Mesenchymal stem cell (in vitro differentiated cells and primary cell): Measurements from ENCODE around the gene CNTNAP2.

ENCODE experiments used
- DNase-seq: peaks from one replicate; pipeline ENCODE4 v3.0.0-alpha.2; 2013
- H2AFZ ChIP-seq: one replicate; pipeline ENCODE4 v1.6.1; 2013; ENCODE audit warnings: low read depth, mild to moderate bottlenecking, control low read depth, inconsistent platforms, low read length, moderate library complexity
- H2AK5ac ChIP-seq: 2 replicates; pipeline ENCODE4 v1.6.1; 2013; ENCODE audit warnings: low read length, moderate library complexity, mild to moderate bottlenecking, inconsistent platforms; ENCODE audit not compliant: severe bottlenecking
- H2BK120ac ChIP-seq: one replicate; pipeline ENCODE4 v1.6.1; 2013; ENCODE audit warnings: low read depth, mild to moderate bottlenecking, inconsistent platforms, low read length, moderate library complexity
- H2BK12ac ChIP-seq, 2 experiments: one replicate each; pipeline ENCODE4 v1.6.1; 2013; ENCODE audit warnings: inconsistent platforms in 2 of 2, low read length in 2 of 2, mild to moderate bottlenecking in 2 of 2, moderate library complexity in 2 of 2, control low read depth in 1 of 2
- H2BK15ac ChIP-seq: one replicate; pipeline ENCODE4 v1.6.1; 2013; ENCODE audit warnings: mild to moderate bottlenecking, low read depth, inconsistent platforms; ENCODE audit not compliant: poor library complexity, severe bottlenecking
- H2BK5ac ChIP-seq: 2 replicates; pipeline ENCODE4 v1.6.1; 2013; ENCODE audit warnings: low read depth, mild to moderate bottlenecking, low read length, control low read depth, inconsistent platforms; ENCODE audit not compliant: poor library complexity, severe bottlenecking
- H3K14ac ChIP-seq, 2 experiments: one replicate each; pipeline ENCODE4 v1.6.1; 2013; ENCODE audit warnings: inconsistent platforms in 2 of 2, low read length in 2 of 2, control low read depth in 1 of 2, mild to moderate bottlenecking in 1 of 2, moderate library complexity in 1 of 2
- H3K18ac ChIP-seq, 2 experiments: one replicate each; pipeline ENCODE4 v1.6.1; 2013; ENCODE audit warnings: inconsistent platforms in 2 of 2, low read length in 2 of 2, control low read depth in 1 of 2, low read depth in 1 of 2, mild to moderate bottlenecking in 1 of 2
- H3K23ac ChIP-seq, 2 experiments: one replicate each; pipeline ENCODE4 v1.6.1; 2013; ENCODE audit warnings: inconsistent platforms in 2 of 2, low read length in 2 of 2, mild to moderate bottlenecking in 2 of 2, moderate library complexity in 2 of 2, control low read depth in 1 of 2
- H3K27ac ChIP-seq: 2 replicates; pipeline ENCODE4 v1.5.1; 2013; ENCODE audit warnings: mild to moderate bottlenecking, moderate library complexity, low read length, control low read depth, inconsistent platforms; ENCODE audit not compliant: poor library complexity, severe bottlenecking
- H3K27me3 ChIP-seq, 2 experiments: 2 replicates each; pipeline versions ENCODE4 v1.6.1 to v1.7.0; 2013; ENCODE audit warnings: low read length in 2 of 2, mild to moderate bottlenecking in 2 of 2, moderate library complexity in 2 of 2, control low read depth in 1 of 2, inconsistent platforms in 1 of 2; ENCODE audit not compliant: control insufficient read depth in 1 of 2, insufficient read depth in 1 of 2
- H3K36me3 ChIP-seq, 2 experiments: 2 replicates each; pipeline versions ENCODE4 v1.6.1 to v1.7.0; 2013; ENCODE audit warnings: low read length in 2 of 2, control low read depth in 1 of 2, inconsistent platforms in 1 of 2, low read depth in 1 of 2, mild to moderate bottlenecking in 1 of 2; ENCODE audit not compliant: insufficient read depth in 2 of 2, control insufficient read depth in 1 of 2
- H3K4ac ChIP-seq, 2 experiments: one replicate each; pipeline ENCODE4 v1.6.1; 2013; ENCODE audit warnings: inconsistent platforms in 2 of 2, low read length in 2 of 2, mild to moderate bottlenecking in 2 of 2, moderate library complexity in 2 of 2, control low read depth in 1 of 2, low read depth in 1 of 2
- H3K4me1 ChIP-seq: 2 replicates; pipeline ENCODE4 v1.6.1; 2013; ENCODE audit warnings: low read depth, low read length, control low read depth; ENCODE audit not compliant: control insufficient read depth, insufficient read depth
- H3K4me2 ChIP-seq: 2 replicates; pipeline ENCODE4 v1.6.1; 2013; ENCODE audit warnings: low read length, mild to moderate bottlenecking, inconsistent platforms; ENCODE audit not compliant: poor library complexity, severe bottlenecking
- H3K4me3 ChIP-seq, 2 experiments: 2 replicates each; pipeline versions ENCODE4 v1.5.1 to v1.7.0; 2013; ENCODE audit warnings: low read length in 2 of 2, mild to moderate bottlenecking in 2 of 2, control low read depth in 1 of 2, low read depth in 1 of 2; ENCODE audit not compliant: insufficient read depth in 1 of 2
- H3K79me1 ChIP-seq: replicated peaks from 2 replicates; pipeline ENCODE4 v1.6.1; 2013; ENCODE audit warnings: mild to moderate bottlenecking, control low read depth, low read length, inconsistent platforms; ENCODE audit not compliant: poor library complexity, severe bottlenecking
- H3K9ac ChIP-seq: 2 replicates; pipeline ENCODE4 v1.7.0; 2013; ENCODE audit warnings: mild to moderate bottlenecking, low read length, moderate library complexity
- H3K9me3 ChIP-seq: 2 replicates; pipeline ENCODE4 v1.7.0; 2013; ENCODE audit warnings: mild to moderate bottlenecking, low read length; ENCODE audit not compliant: control insufficient read depth
- H4K8ac ChIP-seq: one replicate; pipeline ENCODE4 v1.6.1; 2013; ENCODE audit warnings: inconsistent platforms, mild to moderate bottlenecking, low read length, moderate library complexity
- H4K91ac ChIP-seq: one replicate; pipeline ENCODE4 v1.6.1; 2013; ENCODE audit warnings: mild to moderate bottlenecking, low read length, inconsistent platforms
- WGBS: methylation state at CpG from one replicate; pipeline ENCODE4 v1.1.7; 2013; ENCODE audit warnings: mixed read lengths; 5-methylcytosine and 5-hydroxymethylcytosine counted together

The CNTNAP2 gene

GRCh38 chr7:148367731-148368475 lies 2251.3 kb downstream of the CNTNAP2 start:
- Histone ChIP-seq H4K91ac (no peak overlapping the region), H3K4ac (no peak overlapping the region), H3K18ac (no peak overlapping the region), H2AFZ (no peak overlapping the region), H3K27ac (no peak overlapping the region), H3K4me1 (no peaks in the 10 kb centered on the region), H2BK120ac (no peak overlapping the region), H3K4me2 (no peak overlapping the region), H3K4me3 (no peak overlapping the region), H3K23ac (no peak overlapping the region), H4K8ac (no peak overlapping the region), H2AK5ac (no peak overlapping the region), H3K27me3 (no peaks in the 10 kb centered on the region), H2BK12ac (no peak overlapping the region), H3K14ac (no peak overlapping the region), H3K9ac (no peak overlapping the region), H3K9me3 (peaks cover 5% of the 10 kb centered on the region), H2BK5ac (no peak overlapping the region), H3K79me1 (no peaks in the 10 kb centered on the region), H2BK15ac (no peak overlapping the region), H3K36me3 (no peaks in the 10 kb centered on the region)
- whole genome bisulfite sequencing: 89% methylated on average over 9 of the region's 9 CpGs
- no peak for DNase-seq

GRCh38 chr7:148368562-148368961 lies 2252.0 kb downstream of the CNTNAP2 start:
- H3K14ac ChIP-seq: no peak overlapping the region
- no peak overlapping the region for H3K4me3 ChIP-seq
- no peak overlapping the region for H2BK12ac ChIP-seq
- no peak overlapping the region for H3K23ac ChIP-seq
- H3K4me2 ChIP-seq: no peak overlapping the region
- no peak overlapping the region for H3K27ac ChIP-seq
- H4K91ac ChIP-seq: no peak overlapping the region
- no peak overlapping the region for H3K18ac ChIP-seq
- H2BK120ac ChIP-seq: no peak overlapping the region
- H3K79me1 ChIP-seq: no peaks in the 10 kb centered on the region
- H2AFZ ChIP-seq: no peak overlapping the region
- peaks cover 5% of the 10 kb centered on the region for H3K9me3 ChIP-seq
- no peaks in the 10 kb centered on the region for H3K4me1 ChIP-seq
- H2AK5ac ChIP-seq: no peak overlapping the region
- no peak for DNase-seq
- no peak overlapping the region for H2BK5ac ChIP-seq
- 37% methylated on average over 10 of the region's 10 CpGs for WGBS
- no peak overlapping the region for H4K8ac ChIP-seq
- no peak overlapping the region for H3K4ac ChIP-seq
- H3K9ac ChIP-seq: no peak overlapping the region
- no peaks in the 10 kb centered on the region for H3K27me3 ChIP-seq
- no peaks in the 10 kb centered on the region for H3K36me3 ChIP-seq
- no peak overlapping the region for H2BK15ac ChIP-seq

GRCh38 chr7:148371280-148371937 lies 2254.8 kb downstream of the CNTNAP2 start:
- Histone ChIP-seq H3K9ac (no peak overlapping the region), H2BK15ac (no peak overlapping the region), H3K27me3 (no peaks in the 10 kb centered on the region), H3K4me1 (no peaks in the 10 kb centered on the region), H3K36me3 (no peaks in the 10 kb centered on the region), H3K14ac (no peak overlapping the region), H3K4ac (no peak overlapping the region), H2BK12ac (no peak overlapping the region), H3K23ac (no peak overlapping the region), H3K4me3 (no peak overlapping the region), H3K4me2 (no peak overlapping the region), H2AK5ac (no peak overlapping the region), H2BK5ac (no peak overlapping the region), H2BK120ac (no peak overlapping the region), H3K79me1 (no peaks in the 10 kb centered on the region), H2AFZ (no peak overlapping the region), H3K27ac (no peak overlapping the region), H3K18ac (no peak overlapping the region), H4K8ac (no peak overlapping the region), H3K9me3 (peaks cover 5% of the 10 kb centered on the region), H4K91ac (no peak overlapping the region)
- WGBS: 82% methylated on average over 9 of the region's 11 CpGs
- DNase-seq: no peak

- WGBS: 83% methylated on average over 6 of the region's 7 CpGs
- no peak overlapping the region for H4K8ac ChIP-seq
- H2BK120ac ChIP-seq: no peak overlapping the region
- DNase-seq: no peak
- H3K4me3 ChIP-seq: no peak overlapping the region
- no peaks in the 10 kb centered on the region for H3K79me1 ChIP-seq
- H3K9me3 ChIP-seq: no peaks in the 10 kb centered on the region
- H3K18ac ChIP-seq: no peak overlapping the region
- no peak overlapping the region for H2BK12ac ChIP-seq
- no peak overlapping the region for H2BK15ac ChIP-seq
- no peak overlapping the region for H3K9ac ChIP-seq
- H3K14ac ChIP-seq: no peak overlapping the region
- H3K36me3 ChIP-seq: no peaks in the 10 kb centered on the region
- no peak overlapping the region for H3K4ac ChIP-seq
- H4K91ac ChIP-seq: no peak overlapping the region
- no peak overlapping the region for H2BK5ac ChIP-seq
- no peak overlapping the region for H3K23ac ChIP-seq
- no peak overlapping the region for H2AFZ ChIP-seq
- no peak overlapping the region for H3K27ac ChIP-seq
- H3K4me2 ChIP-seq: no peak overlapping the region
- H3K4me1 ChIP-seq: no peaks in the 10 kb centered on the region
- no peak overlapping the region for H2AK5ac ChIP-seq
- peaks cover 0 to 2% of the 10 kb centered on the region in 2 experiments for H3K27me3 ChIP-seq
These were observed 2258.0 kb downstream of the CNTNAP2 start for GRCh38 chr7:148374396-148375259.
